Liver (tissue), 3 donors: ENCODE data around the gene ACTR1B.

Experiments
- CTCF ChIP-seq: fragments of 150-350 bp; IDR thresholded peaks from 2 replicates; pipeline ENCODE4 v1.5.1; 2017; ENCODE audit warnings: improper control_type of control experiment, low read depth, low read length; ENCODE audit not compliant: missing input control
- JUND ChIP-seq, 2 donors: IDR thresholded peaks; 2 replicates each; pipeline ENCODE4 v1.6.1; 2016; ENCODE audit warnings: antibody characterized with exemption in 2 of 2
- RAD21 ChIP-seq, 2 donors: IDR thresholded peaks; 2 replicates each; pipeline ENCODE4 v1.6.1; 2016; ENCODE audit warnings: antibody characterized with exemption in 2 of 2, mild to moderate bottlenecking in 2 of 2
- REST ChIP-seq: IDR thresholded peaks from 2 replicates; pipeline ENCODE4 v1.6.1; 2016; ENCODE audit warnings: antibody characterized with exemption, mild to moderate bottlenecking
- RXRA ChIP-seq, 2 donors: IDR thresholded peaks; 2 replicates each; pipeline ENCODE4 v1.6.1; 2017 to 2018; ENCODE audit warnings: antibody characterized with exemption in 2 of 2, mild to moderate bottlenecking in 1 of 2
- TF ChIP-seq, protein P1 (sequence below): IDR thresholded peaks from 2 replicates; pipeline ENCODE4 v1.6.1; 2016; ENCODE audit warnings: antibody characterized with exemption
- TF ChIP-seq, protein P2 (sequence below): IDR thresholded peaks from 2 replicates; pipeline ENCODE4 v1.6.1; 2016; ENCODE audit warnings: antibody characterized with exemption
- donor health status: healthy.
- donor health status: healthy.

- no peak for TF ChIP-seq RXRA (IDR thresholded peaks at IDR 0.05)
- no peak for TF ChIP-seq CTCF
- TF ChIP-seq JUND (IDR thresholded peaks at IDR 0.05): no peak
- TF ChIP-seq, protein P1, sequence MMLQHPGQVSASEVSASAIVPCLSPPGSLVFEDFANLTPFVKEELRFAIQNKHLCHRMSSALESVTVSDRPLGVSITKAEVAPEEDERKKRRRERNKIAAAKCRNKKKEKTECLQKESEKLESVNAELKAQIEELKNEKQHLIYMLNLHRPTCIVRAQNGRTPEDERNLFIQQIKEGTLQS: no peak
- TF ChIP-seq, protein P2, sequence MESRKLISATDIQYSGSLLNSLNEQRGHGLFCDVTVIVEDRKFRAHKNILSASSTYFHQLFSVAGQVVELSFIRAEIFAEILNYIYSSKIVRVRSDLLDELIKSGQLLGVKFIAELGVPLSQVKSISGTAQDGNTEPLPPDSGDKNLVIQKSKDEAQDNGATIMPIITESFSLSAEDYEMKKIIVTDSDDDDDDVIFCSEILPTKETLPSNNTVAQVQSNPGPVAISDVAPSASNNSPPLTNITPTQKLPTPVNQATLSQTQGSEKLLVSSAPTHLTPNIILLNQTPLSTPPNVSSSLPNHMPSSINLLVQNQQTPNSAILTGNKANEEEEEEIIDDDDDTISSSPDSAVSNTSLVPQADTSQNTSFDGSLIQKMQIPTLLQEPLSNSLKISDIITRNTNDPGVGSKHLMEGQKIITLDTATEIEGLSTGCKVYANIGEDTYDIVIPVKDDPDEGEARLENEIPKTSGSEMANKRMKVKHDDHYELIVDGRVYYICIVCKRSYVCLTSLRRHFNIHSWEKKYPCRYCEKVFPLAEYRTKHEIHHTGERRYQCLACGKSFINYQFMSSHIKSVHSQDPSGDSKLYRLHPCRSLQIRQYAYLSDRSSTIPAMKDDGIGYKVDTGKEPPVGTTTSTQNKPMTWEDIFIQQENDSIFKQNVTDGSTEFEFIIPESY: no peak
- no peak for TF ChIP-seq RAD21 (IDR thresholded peaks at IDR 0.05)
- no peak for TF ChIP-seq REST
Observed at GRCh38 chr2:97651114-97651513, 12.7 kb downstream of the ACTR1B start.
